ENCODE data around the gene GPI.
"Not testable (repeated sequence)": the region's sequence is repeated elsewhere in the genome, so short reads cannot be mapped to it uniquely, and the experiment has no call there.

The GPI gene

GRCh38 chr19:34368338-34368737 is 3.3 kb downstream of the GPI start:
- no peak for FAIRE-seq

- FAIRE-seq, result not testable (repeated sequence)
These were observed 4.2 kb downstream of the GPI start for GRCh38 chr19:34369166-34369565.

- FAIRE-seq, result no peak
These were observed 5.1 kb downstream of the GPI start for GRCh38 chr19:34370117-34370516.

GRCh38 chr19:34370983-34371382 is 6.0 kb downstream of the GPI start:
- no peak for FAIRE-seq

- FAIRE-seq, result no peak
These were observed 8.7 kb downstream of the GPI start for GRCh38 chr19:34373601-34374288.

- no peak for FAIRE-seq
These were observed 10.6 kb downstream of the GPI start for GRCh38 chr19:34375598-34375997.

GRCh38 chr19:34380639-34381241 is 15.7 kb downstream of the GPI start:
- FAIRE-seq, result no peak

- FAIRE-seq, result no peak
These were observed 16.6 kb downstream of the GPI start for GRCh38 chr19:34381399-34382251.

- no peak for FAIRE-seq
These were observed 17.5 kb downstream of the GPI start for GRCh38 chr19:34382471-34382870.

GRCh38 chr19:34383599-34383998 is 18.6 kb downstream of the GPI start:
- FAIRE-seq, result no peak

- FAIRE-seq, result no peak
These were observed 21.8 kb downstream of the GPI start for GRCh38 chr19:34386645-34387445.

GRCh38 chr19:34387446-34387810 is 22.4 kb downstream of the GPI start:
- no peak for FAIRE-seq

GRCh38 chr19:34388745-34389144 is 23.7 kb downstream of the GPI start:
- not testable (repeated sequence) for FAIRE-seq

GRCh38 chr19:34391813-34392212 is 26.8 kb downstream of the GPI start:
- no peak for FAIRE-seq

GRCh38 chr19:34393031-34393430 is 28.0 kb downstream of the GPI start:
- FAIRE-seq, result no peak

GRCh38 chr19:34393629-34394028 is 28.6 kb downstream of the GPI start:
- no peak for FAIRE-seq

GRCh38 chr19:34397853-34398252 is 32.9 kb downstream of the GPI start:
- no peak for FAIRE-seq

- FAIRE-seq, result no peak
These were observed 34.9 kb downstream of the GPI start for GRCh38 chr19:34399886-34400285.

- not testable (repeated sequence) for FAIRE-seq
These were observed 35.8 kb downstream of the GPI start for GRCh38 chr19:34400844-34401243.

- no peak for FAIRE-seq
These were observed 37.1 kb downstream of the GPI start for GRCh38 chr19:34402074-34402600.

- no peak for FAIRE-seq
These were observed 38.8 kb downstream of the GPI start for GRCh38 chr19:34403784-34404108.

- FAIRE-seq, result no peak
These were observed 39.3 kb downstream of the GPI start, which contains the start of gene PDCD2L for GRCh38 chr19:34404109-34404909. Gene PDCD2L, plus strand, starts transcription at chr19:34404399. Its CDS starts 32 bp downstream, at chr19:34404431.

All from TTC549 (cell line).